Kidney glomerular epithelial cell (primary cell): Measurements from ENCODE around the gene SYNC.

Experiments used
- DNase-seq: peaks from one replicate; lab custom pipeline; 2025; lab: John Stamatoyannopoulos, UW

The SYNC gene

GRCh38 chr1:32702599-32703478 lies at the start of gene SYNC:
Gene SYNC, minus strand, starts transcription at chr1:32702770. Its CDS starts 110 bp downstream, at chr1:32702660.
- peak; percentile 74 for DNase-seq

DNA sequence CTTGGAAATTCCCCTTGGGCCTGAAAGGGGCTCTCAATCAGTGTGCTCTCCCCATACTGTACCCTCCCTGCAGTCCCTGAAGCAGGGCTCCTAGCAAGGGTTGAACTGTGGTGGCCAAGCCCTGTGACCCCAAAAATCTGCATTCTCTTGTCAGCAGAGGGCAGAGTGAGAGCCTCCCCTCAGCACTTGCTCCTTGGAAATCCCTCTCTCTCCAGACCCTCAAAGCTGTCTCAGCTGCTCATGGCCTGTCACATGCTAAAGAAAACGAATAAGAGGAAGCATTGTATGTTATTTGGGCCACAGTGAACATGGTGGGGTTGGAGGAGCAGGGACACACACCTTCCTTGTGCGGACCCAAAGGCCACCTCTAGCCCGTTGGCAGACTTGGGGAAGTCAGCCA lies 47.2 kb upstream of the SYNC start:
- no peak for DNase-seq

GRCh38 chr1:32749332-32749731 lies 46.8 kb upstream of the SYNC start:
- no peak for DNase-seq

GRCh38 chr1:32748926-32749325 lies 46.4 kb upstream of the SYNC start:
- no peak for DNase-seq

DNA sequence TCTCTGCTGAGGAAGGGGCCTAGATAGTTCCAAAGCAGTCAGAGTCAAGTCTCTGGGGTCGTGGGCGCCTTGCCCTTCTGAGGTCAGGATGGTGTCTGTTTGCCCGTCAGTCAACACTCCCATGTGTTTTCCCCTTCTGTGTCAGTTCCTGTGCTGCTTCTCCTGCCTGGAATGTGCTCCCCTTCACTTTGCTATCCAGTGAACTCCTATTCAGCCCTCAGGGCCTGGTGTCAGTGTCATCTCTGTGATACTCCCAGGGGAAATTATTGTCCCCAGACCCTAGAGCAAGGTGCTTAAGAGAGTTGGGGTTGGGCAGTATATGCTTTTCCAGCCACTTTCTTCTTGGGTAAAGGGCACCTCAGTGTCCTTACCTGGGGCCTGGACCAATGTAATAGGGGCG lies 45.8 kb upstream of the SYNC start:
- DNase-seq: no peak

GRCh38 chr1:32746130-32746529 lies 43.6 kb upstream of the SYNC start:
- DNase-seq: no peak

DNA sequence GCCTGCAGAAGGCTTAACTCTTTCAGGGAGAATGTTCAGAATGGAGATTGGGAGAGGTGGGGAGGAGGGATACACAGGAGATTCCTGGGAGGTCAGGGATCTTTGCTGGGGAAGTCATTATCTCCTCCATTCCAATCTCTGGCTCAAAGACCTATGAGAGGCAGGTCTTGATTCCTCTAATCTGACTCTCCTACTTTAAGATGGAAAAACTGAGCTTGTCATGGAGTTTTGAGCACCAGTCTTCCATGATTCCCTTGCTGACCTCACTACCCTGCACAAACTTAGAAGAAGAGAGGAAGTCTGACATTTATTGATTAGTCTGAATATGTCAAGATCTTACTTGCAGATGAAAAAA lies 41.5 kb upstream of the SYNC start:
- peak; percentile 34 for DNase-seq

- DNase-seq: no peak
Measured at GRCh38 chr1:32743380-32744070, 41.0 kb upstream of the SYNC start.

DNA sequence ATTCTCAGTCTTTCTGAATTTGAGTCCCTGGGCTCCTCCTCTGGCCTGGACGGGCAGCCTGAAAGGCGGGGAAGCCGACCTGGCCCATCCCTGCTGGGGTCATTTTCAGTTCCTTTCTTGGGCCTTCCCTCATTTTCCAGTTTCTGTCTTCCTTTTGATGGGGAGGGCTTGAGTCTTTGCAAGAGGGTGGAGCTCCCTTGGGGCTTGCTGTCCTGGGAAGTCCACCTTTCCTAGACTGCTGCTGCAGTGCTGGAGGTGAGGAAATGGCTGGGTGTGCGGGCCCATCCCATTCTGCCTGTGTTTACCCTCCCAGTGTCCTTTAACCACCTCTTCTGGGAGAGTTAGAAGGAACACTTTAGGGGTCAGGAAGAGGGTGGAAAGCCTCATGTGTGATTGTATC lies 40.4 kb upstream of the SYNC start:
- DNase-seq: no peak

- DNase-seq: no peak
Measured at GRCh38 chr1:32742199-32742947, 39.8 kb upstream of the SYNC start.

DNA sequence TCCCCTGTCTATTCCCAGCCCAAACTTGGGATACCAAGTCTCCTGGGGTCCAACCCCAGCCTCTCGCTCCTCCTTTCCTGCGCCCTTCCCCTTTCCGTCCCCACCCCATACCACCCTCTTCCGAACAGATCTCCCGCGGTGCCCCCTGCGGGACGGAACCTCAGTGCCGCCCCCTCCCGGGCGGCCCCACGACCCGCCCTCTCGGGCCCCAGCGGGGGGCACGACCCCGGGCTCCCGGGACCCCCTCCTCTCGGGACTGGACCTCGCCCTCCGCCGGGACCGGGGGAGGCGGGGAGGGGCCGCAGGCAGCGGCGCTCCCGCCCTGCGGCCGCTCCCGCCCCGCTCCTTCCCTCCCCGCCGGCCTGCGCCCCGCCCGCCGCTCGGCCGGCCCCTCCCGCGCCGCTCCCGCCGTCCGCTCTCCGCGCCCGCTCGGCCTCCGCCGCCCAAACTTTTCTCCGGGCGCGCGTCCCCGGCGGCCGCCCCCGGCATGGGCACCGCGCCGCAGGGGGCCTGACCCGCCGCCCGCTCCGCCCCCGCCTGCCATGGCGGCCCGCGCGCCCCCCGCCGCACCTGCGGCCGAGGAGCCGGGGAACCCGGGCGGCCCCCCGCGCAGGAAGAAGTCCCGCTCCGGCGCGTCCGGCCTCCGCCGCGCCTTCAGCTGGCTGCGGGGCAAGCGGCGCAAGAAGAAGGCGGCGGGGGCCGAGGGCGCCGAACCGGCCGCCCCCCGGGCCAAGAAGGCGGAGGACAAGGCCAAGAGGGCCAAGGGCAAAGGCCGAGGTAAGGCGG lies 39.0 kb upstream of the SYNC start:
- no peak for DNase-seq

- DNase-seq: no peak
Measured at GRCh38 chr1:32741059-32741412, 38.5 kb upstream of the SYNC start.

- no peak for DNase-seq
Measured at GRCh38 chr1:32736812-32737791, 34.5 kb upstream of the SYNC start.

GRCh38 chr1:32733582-32734321 lies 31.2 kb upstream of the SYNC start:
- DNase-seq: no peak

DNA sequence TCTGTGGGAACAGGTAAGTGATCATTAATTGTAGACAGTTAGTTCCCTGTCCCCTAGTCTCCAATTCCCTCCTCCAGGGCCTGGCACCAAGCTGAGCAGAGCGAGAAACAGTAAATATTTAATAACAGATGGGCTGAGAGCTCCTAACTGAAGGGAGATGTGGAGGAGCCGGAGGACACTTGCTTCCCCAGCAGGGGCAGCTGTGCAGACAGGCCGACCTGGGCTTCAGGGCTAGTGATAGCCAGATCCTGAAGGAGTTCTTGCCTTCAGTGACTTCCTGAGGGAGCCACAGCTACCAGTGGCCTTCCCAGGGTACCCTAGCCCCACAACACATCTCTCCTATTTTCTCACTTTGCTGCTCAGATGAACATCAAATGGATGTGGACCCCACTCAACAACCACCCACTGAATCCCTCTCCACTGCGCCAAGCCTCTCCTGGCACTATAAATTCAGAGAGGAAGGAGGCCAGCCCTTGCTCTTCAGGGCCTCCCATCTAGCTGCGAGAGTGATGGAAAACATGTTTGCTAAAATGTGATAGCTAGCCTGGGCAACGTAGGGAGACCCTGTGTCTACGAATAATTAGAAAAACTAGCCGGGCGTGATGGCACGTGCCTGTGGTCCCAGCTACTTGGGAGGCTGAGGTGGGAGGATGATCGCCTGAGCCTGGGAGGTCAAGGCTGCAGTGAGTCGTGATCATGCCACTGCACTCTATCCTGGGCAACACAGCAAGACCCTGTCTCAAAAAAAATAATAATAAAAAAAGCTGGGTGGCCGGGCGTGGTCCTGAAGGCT lies 26.9 kb upstream of the SYNC start:
- DNase-seq: no peak

DNA sequence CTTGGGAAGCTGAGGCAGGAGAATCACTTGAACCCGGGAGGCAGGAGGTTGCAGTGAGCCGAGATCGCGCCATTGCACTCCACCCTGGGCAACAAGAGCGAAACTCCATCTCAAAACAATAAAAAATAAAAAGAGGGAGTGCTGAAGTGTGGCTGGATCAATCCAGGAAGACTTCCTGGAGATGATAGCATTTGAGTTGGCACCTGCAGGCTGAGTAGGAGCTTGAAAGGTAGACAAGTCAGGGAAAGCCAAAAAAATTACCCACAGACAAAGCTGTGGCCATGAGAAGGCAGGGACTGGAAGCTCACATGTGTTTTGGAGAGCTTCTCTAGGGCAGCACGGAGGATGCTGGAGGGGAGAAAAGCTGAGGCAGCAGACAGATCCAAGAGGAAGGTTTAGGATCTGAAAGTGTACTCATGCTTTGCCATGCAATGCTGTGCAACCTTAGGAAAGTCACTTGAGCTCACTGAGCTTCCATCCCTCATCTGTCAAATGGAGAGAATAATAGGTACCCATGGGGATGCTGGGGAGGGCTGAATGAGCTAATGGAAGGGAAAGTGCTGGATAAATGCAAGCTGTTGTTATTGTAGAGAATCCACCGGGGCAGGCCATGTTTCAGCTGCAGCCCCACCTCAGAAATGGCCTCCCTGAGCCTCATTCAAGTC lies 26.0 kb upstream of the SYNC start:
- DNase-seq: no peak

- DNase-seq: no peak
Measured at GRCh38 chr1:32727876-32728275, 25.3 kb upstream of the SYNC start.

- DNase-seq: no peak
Measured at GRCh38 chr1:32725615-32725982, 23.0 kb upstream of the SYNC start.
